H1 (cell line): ENCODE results near the gene LGALS3. TPM values are rescaled to one million over a fixed set of nuclear protein-coding genes. Genes with fewer than 3 reads are reported as not detected.

Experiments
- CTCF ChIA-PET: fragments of 300-600 bp; sonication (Branson Sonifier 250); formaldehyde crosslinking; loops from one replicate; lab custom pipeline; 2021; ENCODE audit not compliant: partially characterized antibody; lab: Charles Lee
- POLR2A ChIA-PET: fragments of 300-600 bp; sonication (Branson Sonifier 250); formaldehyde crosslinking; loops from one replicate; lab custom pipeline; 2021; ENCODE audit warnings: inconsistent platforms; ENCODE audit not compliant: partially characterized antibody; lab: Charles Lee
- DNase-seq, 2 experiments: peaks; one replicate each; pipeline versions ENCODE4 v3.0.0 to v3.0.0-alpha.2; 2010 to 2022; ENCODE audit warnings: low spot score in 2 of 2, low read depth in 1 of 2, mixed read lengths in 1 of 2
- FAIRE-seq: peaks from 2 replicates; lab custom pipeline; 2011; peaks lifted over from hg19 to GRCh38; lab: Jason Lieb, UNC
- H2AFZ ChIP-seq: 2 replicates; pipeline ENCODE4 v1.8.1; 2012; ENCODE audit warnings: low read length, inconsistent platforms
- H2AK5ac ChIP-seq: 2 replicates; pipeline ENCODE4 v1.6.1; 2013; ENCODE audit warnings: low read depth, low read length
- H2BK120ac ChIP-seq: replicated peaks from 2 replicates; pipeline ENCODE3; 2013; ENCODE audit warnings: low read depth, low read length, inconsistent platforms
- H2BK12ac ChIP-seq: 2 replicates; pipeline ENCODE4 v1.6.1; 2013; ENCODE audit warnings: low read depth, low read length
- H2BK15ac ChIP-seq: 2 replicates; pipeline ENCODE4 v1.6.1; 2013; ENCODE audit warnings: low read length
- H2BK20ac ChIP-seq: 2 replicates; pipeline ENCODE4 v1.6.1; 2013; ENCODE audit warnings: low read length
- H2BK5ac ChIP-seq: 2 replicates; pipeline ENCODE4 v1.6.1; 2013; ENCODE audit warnings: low read depth, low read length
- H3K14ac ChIP-seq: 2 replicates; pipeline ENCODE4 v1.6.1; 2013; ENCODE audit warnings: inconsistent platforms; ENCODE audit not compliant: insufficient read length
- H3K18ac ChIP-seq: 2 replicates; pipeline ENCODE4 v1.6.1; 2013; ENCODE audit warnings: low read length; ENCODE audit errors: extremely low read depth
- H3K23ac ChIP-seq: 2 replicates; pipeline ENCODE4 v1.6.1; 2013; ENCODE audit warnings: inconsistent platforms; ENCODE audit not compliant: insufficient read length
- H3K23me2 ChIP-seq: 2 replicates; pipeline ENCODE4 v1.6.1; 2013; ENCODE audit warnings: low read depth, low read length
- H3K27ac ChIP-seq: 2 replicates; pipeline ENCODE4 v1.6.1; 2011; ENCODE audit warnings: low read depth, low read length, inconsistent platforms
- H3K27me3 ChIP-seq, 4 experiments: replicated peaks in 1 of 4; 1 replicate in 1 of 4; 2 replicates in 3 of 4; pipeline versions ENCODE4 v1.6.1 to v1.8.1; 2011 to 2013; ENCODE audit warnings: low read length in 3 of 4, mild to moderate bottlenecking in 3 of 4, inconsistent platforms in 2 of 4, mixed read lengths in 2 of 4, moderate library complexity in 1 of 4; ENCODE audit not compliant: control insufficient read depth in 3 of 4, insufficient read depth in 3 of 4; ENCODE audit errors: extremely low read depth in 1 of 4
- H3K36me3 ChIP-seq, 4 experiments: 2 replicates each; pipeline versions ENCODE4 v1.6.1 to v1.8.1; 2011 to 2013; ENCODE audit warnings: mild to moderate bottlenecking in 4 of 4, low read length in 3 of 4, moderate library complexity in 2 of 4, control low read depth in 1 of 4, inconsistent platforms in 1 of 4; ENCODE audit not compliant: insufficient read depth in 4 of 4, control insufficient read depth in 2 of 4
- H3K4ac ChIP-seq: replicated peaks from 2 replicates; pipeline ENCODE3; 2013; ENCODE audit warnings: low read length, low read depth, mixed read lengths, inconsistent platforms; ENCODE audit not compliant: insufficient read length
- H3K4me1 ChIP-seq, 4 experiments: replicated peaks in 1 of 4; 1 replicate in 1 of 4; 2 replicates in 3 of 4; pipeline versions ENCODE4 v1.6.1 to v1.8.1; 2011 to 2013; ENCODE audit warnings: low read length in 3 of 4, inconsistent platforms in 2 of 4, mixed read lengths in 1 of 4; ENCODE audit not compliant: insufficient read depth in 4 of 4, control insufficient read depth in 3 of 4
- H3K4me2 ChIP-seq, 2 experiments: 2 replicates each; pipeline versions ENCODE4 v1.6.1 to v1.8.1; 2011 to 2013; ENCODE audit warnings: low read depth in 2 of 2, low read length in 2 of 2, control low read depth in 1 of 2, inconsistent platforms in 1 of 2, mild to moderate bottlenecking in 1 of 2; ENCODE audit not compliant: insufficient read depth in 1 of 2
- H3K4me3 ChIP-seq, 4 experiments: fragments of 200-600, 300-600 bp in 1 of 4; sonication (generic), shearing (Covaris generic), sonication (Bioruptor Twin) in 1 of 4; 2 replicates each; pipeline versions ENCODE4 v1.5.1 to v1.8.1; 2011 to 2016; ENCODE audit warnings: low read length in 4 of 4, low read depth in 3 of 4, control low read depth in 2 of 4, inconsistent platforms in 2 of 4, mild to moderate bottlenecking in 2 of 4, mixed read lengths in 1 of 4, moderate library complexity in 1 of 4; ENCODE audit not compliant: insufficient read depth in 2 of 4; ENCODE audit errors: extremely low read depth in 1 of 4
- H3K56ac ChIP-seq: replicated peaks from 2 replicates; pipeline ENCODE3; 2013; ENCODE audit warnings: low read depth, mild to moderate bottlenecking, mixed read lengths, low read length, inconsistent platforms; ENCODE audit not compliant: insufficient read length
- H3K79me1 ChIP-seq: 2 replicates; pipeline ENCODE4 v1.6.1; 2013; ENCODE audit warnings: low read depth, low read length, control low read depth
- H3K79me2 ChIP-seq, 2 experiments: 2 replicates each; pipeline versions ENCODE4 v1.6.1 to v1.8.1; 2012 to 2013; ENCODE audit warnings: low read length in 2 of 2, mild to moderate bottlenecking in 2 of 2, inconsistent platforms in 1 of 2; ENCODE audit not compliant: insufficient read depth in 2 of 2, control insufficient read depth in 1 of 2
- H3K9ac ChIP-seq, 4 experiments: replicated peaks in 1 of 4; 1 replicate in 1 of 4; 2 replicates in 3 of 4; pipeline versions ENCODE4 v1.6.1 to v1.8.1; 2011 to 2013; ENCODE audit warnings: low read depth in 3 of 4, low read length in 3 of 4, control low read depth in 2 of 4, mild to moderate bottlenecking in 2 of 4, moderate library complexity in 2 of 4, inconsistent platforms in 1 of 4; ENCODE audit errors: extremely low read depth in 1 of 4
- H3K9me3 ChIP-seq, 2 experiments: 2 replicates each; pipeline versions ENCODE4 v1.6.1 to v1.8.1; 2012 to 2013; ENCODE audit warnings: mild to moderate bottlenecking in 2 of 2, moderate library complexity in 2 of 2, control low read depth in 1 of 2, inconsistent platforms in 1 of 2, low read depth in 1 of 2, low read length in 1 of 2, mixed read lengths in 1 of 2; ENCODE audit not compliant: insufficient read depth in 2 of 2
- H4K20me1 ChIP-seq, 2 experiments: replicated peaks in 1 of 2; 2 replicates each; pipeline versions ENCODE3 to v1.8.1; 2011 to 2013; ENCODE audit warnings: inconsistent platforms in 2 of 2, low read length in 2 of 2, mild to moderate bottlenecking in 1 of 2; ENCODE audit not compliant: insufficient read depth in 2 of 2, control insufficient read depth in 1 of 2
- H4K5ac ChIP-seq: 2 replicates; pipeline ENCODE4 v1.6.1; 2013; ENCODE audit warnings: low read length, low read depth, mixed read lengths, inconsistent platforms; ENCODE audit not compliant: insufficient read length
- H4K8ac ChIP-seq: 2 replicates; pipeline ENCODE4 v1.8.0; 2013; ENCODE audit warnings: mild to moderate bottlenecking, moderate library complexity, low read length, inconsistent platforms; ENCODE audit not compliant: insufficient read depth; ENCODE audit errors: extremely low read depth
- H4K91ac ChIP-seq: replicated peaks from 2 replicates; pipeline ENCODE3; 2013; ENCODE audit warnings: low read length, mixed read lengths, inconsistent platforms; ENCODE audit not compliant: insufficient read length
- CHD2 ChIP-seq: IDR thresholded peaks from 2 replicates; pipeline ENCODE4 v1.6.1; 2012; ENCODE audit warnings: low read length, improper control_type of control experiment
- HDAC6 ChIP-seq: IDR thresholded peaks from one replicate; pipeline ENCODE4 v1.7.1; 2012; ENCODE audit warnings: low read depth, mild to moderate bottlenecking, inconsistent platforms, low read length, moderate library complexity
- KDM4A ChIP-seq: IDR thresholded peaks from one replicate; pipeline ENCODE4 v1.7.1; 2012; ENCODE audit warnings: low read depth, mild to moderate bottlenecking, moderate library complexity, low read length, inconsistent platforms; ENCODE audit not compliant: severe bottlenecking
- MAX ChIP-seq: IDR thresholded peaks from 2 replicates; pipeline ENCODE4 v1.6.1; 2012; ENCODE audit warnings: inconsistent platforms
- PHF8 ChIP-seq: fragments of 200-600 bp; sonication (generic); conservative IDR thresholded peaks from 2 replicates; pipeline ENCODE4 v1.7.1; 2012; ENCODE audit warnings: low read depth, mild to moderate bottlenecking, inconsistent platforms, low read length, moderate library complexity
- TAF1 ChIP-seq: IDR thresholded peaks from 2 replicates; pipeline ENCODE4 v1.6.1; 2011; ENCODE audit warnings: mild to moderate bottlenecking, low read depth, low read length
- TAF7 ChIP-seq: optimal IDR thresholded peaks from 2 replicates; pipeline ENCODE3; 2011; ENCODE audit warnings: low read depth, mild to moderate bottlenecking, inconsistent platforms, low read length, moderate library complexity, borderline replicate concordance
- WGBS, 2 experiments: shearing (Covaris generic) in 1 of 2; methylation state at CpG; one replicate each; pipeline versions ENCODE4 v1.1.6 to v1.1.7; 2013 to 2015; ENCODE audit warnings: low lambda C conversion rate in 2 of 2, mixed read lengths in 2 of 2, inconsistent platforms in 1 of 2, low coverage in 1 of 2, missing lambda C conversion rate in 1 of 2; ENCODE audit not compliant: insufficient replicate concordance in 2 of 2, insufficient coverage in 1 of 2, insufficient read length in 1 of 2; ENCODE audit errors: extremely low coverage in 1 of 2, missing lambda C conversion rate in 1 of 2; 5-methylcytosine and 5-hydroxymethylcytosine counted together
- polyA plus RNA-seq, 7 experiments: library from polyadenylated mRNA; depleted of rRNA in 3 of 7; stranded (reverse) in 5 of 7; unstranded in 2 of 7; fragments of >200 nt in 5 of 7; fragments of 200-250 nt in 2 of 7; gene quantifications; 1 replicate in 5 of 7; 2 replicates in 1 of 7; 4 replicates in 1 of 7; pipeline versions ENCODE4 v1.2.1 to v1.2.3, GENCODE V29; 2011 to 2013; ENCODE audit warnings: missing spikeins in 2 of 7, mixed read lengths in 2 of 7
- total RNA-seq: library from RNA; stranded (reverse); fragmentation: NEBNext Ultra II Directional; extraction: Animal tissue kit (Norgen Biotek cat#: 25700); gene quantifications from 2 replicates; pipeline ENCODE4 v1.2.1, GENCODE V29; 2021
- TF ChIP-seq, protein P1 (sequence below), 3 experiments: IDR thresholded peaks; 1 replicate in 2 of 3; 2 replicates in 1 of 3; pipeline versions ENCODE4 v1.5.1 to v1.6.1; 2011; ENCODE audit warnings: low read length in 3 of 3, mild to moderate bottlenecking in 3 of 3, inconsistent platforms in 2 of 3, low read depth in 1 of 3, moderate library complexity in 1 of 3; ENCODE audit not compliant: insufficient read depth in 1 of 3; ENCODE audit errors: control extremely low read depth in 1 of 3

The LGALS3 gene
- total and polyA plus RNA-seq, 2 of the 8 experiments (the other 6 are each of a cell fraction or from before 2014, with no cell fraction given) = 9.7 to 14.5 TPM

DNA sequence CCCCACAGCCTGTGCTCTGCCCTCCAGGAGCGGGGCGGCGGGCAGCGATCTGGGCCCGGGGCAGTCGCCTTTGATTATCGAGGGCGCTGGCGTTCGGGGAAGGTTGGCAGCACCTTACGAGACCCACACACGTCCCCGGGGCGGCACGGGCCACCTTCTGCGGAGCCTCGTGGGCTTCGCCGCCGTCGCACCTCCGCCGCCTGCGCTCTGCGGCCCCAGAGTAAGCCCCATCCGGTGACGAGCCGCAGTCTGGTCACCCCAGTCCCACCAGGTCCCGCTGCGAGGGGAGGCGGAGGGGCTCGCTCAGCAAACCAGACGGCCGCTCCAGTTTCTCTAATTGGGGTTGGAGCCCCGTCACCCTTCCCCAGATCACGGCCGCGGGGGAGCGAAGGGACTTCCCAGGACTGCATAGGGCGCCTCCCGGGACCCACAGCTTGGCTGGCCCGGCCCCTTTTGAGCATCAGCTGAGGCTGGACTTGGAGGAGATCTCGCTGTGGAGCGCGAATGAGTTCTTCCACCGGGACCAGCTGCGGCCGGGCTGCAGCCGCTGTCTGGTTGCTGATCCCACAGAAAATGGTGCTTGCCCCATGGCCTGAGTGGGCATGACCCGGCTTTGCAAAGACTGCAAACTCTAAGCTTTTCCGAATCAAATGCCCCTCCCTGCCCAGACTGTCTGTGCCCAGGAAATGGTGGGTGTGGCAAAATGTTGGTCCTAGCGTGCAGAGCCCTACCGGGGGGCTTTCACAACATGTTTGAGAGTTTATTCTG, 560 bp downstream of the LGALS3 start:
- Histone ChIP-seq H3K9me3 (no peaks in the 10 kb centered on the region), H3K23ac (no peak overlapping the region), H3K4me2 (peak overlapping the region; percentile 81 to 91), H4K8ac (peak overlapping the region; percentile 86; the same call in 1 of the 2 replicates), H2BK5ac (no peak overlapping the region), H3K14ac (no peak overlapping the region), H3K4me3 (peak overlapping the region; percentile 53 to 74 (median 62)), H2BK20ac (no peak overlapping the region), H3K9ac (peak overlapping the region in 1 of 4 experiments; percentile 61; a peak in 1 of 7 replicates), H3K4ac (no peak overlapping the region), H3K4me1 (peaks cover 0 to 3% (median 1%) of the 10 kb centered on the region in 4 experiments; a peak in 2 of 7 replicates), H4K5ac (no peak overlapping the region), H4K20me1 (no peaks in the 10 kb centered on the region), H3K79me1 (no peaks in the 10 kb centered on the region), H3K27me3 (peaks cover 0 to 30% (median 17%) of the 10 kb centered on the region in 4 experiments; a peak in 6 of 7 replicates), H3K79me2 (no peaks in the 10 kb centered on the region), H4K91ac (no peak overlapping the region), H2AK5ac (no peak overlapping the region), H3K18ac (peak overlapping the region; percentile 19), H2BK15ac (no peak overlapping the region), H3K23me2 (peaks cover 10% of the 10 kb centered on the region), H2BK12ac (0 out of 2 replicates have a peak overlapping the region, but pooled peaks have one; percentile 3), H2AFZ (0 out of 2 replicates have a peak overlapping the region, but pooled peaks have one; percentile 52), H3K27ac (no peak overlapping the region), H3K56ac (no peak overlapping the region), H2BK120ac (no peak overlapping the region), H3K36me3 (no peaks in the 10 kb centered on the region)
- POLR2A ChIA-PET = interaction anchor here (0.6 to 3.8 kb wide), 9 partner anchors 12 to 116 kb away, joined by 3 to 11 read pairs (median 4); partner anchors contain the start of gene MAPK1IP1L
- WGBS, 2 experiments = 3% methylated on average over 50 of the region's 53 CpGs; no CpG with 5 or more reads in 1 of the 2 experiments
- FAIRE-seq (no peak), DNase-seq (peak in 1 of 2 experiments; percentile 78)
- CTCF ChIA-PET = interaction anchor here (1.3 to 3.1 kb wide), 3 partner anchors 27 to 40 kb away, joined by 4 to 11 read pairs (median 6); no protein-coding TSS in a partner anchor
- TF ChIP-seq, protein P1, sequence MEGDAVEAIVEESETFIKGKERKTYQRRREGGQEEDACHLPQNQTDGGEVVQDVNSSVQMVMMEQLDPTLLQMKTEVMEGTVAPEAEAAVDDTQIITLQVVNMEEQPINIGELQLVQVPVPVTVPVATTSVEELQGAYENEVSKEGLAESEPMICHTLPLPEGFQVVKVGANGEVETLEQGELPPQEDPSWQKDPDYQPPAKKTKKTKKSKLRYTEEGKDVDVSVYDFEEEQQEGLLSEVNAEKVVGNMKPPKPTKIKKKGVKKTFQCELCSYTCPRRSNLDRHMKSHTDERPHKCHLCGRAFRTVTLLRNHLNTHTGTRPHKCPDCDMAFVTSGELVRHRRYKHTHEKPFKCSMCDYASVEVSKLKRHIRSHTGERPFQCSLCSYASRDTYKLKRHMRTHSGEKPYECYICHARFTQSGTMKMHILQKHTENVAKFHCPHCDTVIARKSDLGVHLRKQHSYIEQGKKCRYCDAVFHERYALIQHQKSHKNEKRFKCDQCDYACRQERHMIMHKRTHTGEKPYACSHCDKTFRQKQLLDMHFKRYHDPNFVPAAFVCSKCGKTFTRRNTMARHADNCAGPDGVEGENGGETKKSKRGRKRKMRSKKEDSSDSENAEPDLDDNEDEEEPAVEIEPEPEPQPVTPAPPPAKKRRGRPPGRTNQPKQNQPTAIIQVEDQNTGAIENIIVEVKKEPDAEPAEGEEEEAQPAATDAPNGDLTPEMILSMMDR (IDR thresholded peaks at IDR 0.05; ENCODE audit: control extremely low read depth in 1 of 3, insufficient read depth in 1 of 3, low read depth in 1 of 3, low read length in 3 of 3) = no peak
- TF ChIP-seq MAX = peak; percentile 74
- no peak for TF ChIP-seq HDAC6
- TF ChIP-seq TAF1 = 0 out of 2 replicates have a peak, but pooled peaks have one; percentile 16
- TF ChIP-seq PHF8 = peak; percentile 35; the same call in 1 of the 2 replicates
- TF ChIP-seq TAF7 = no peak
- TF ChIP-seq CHD2 = no peak
- peak; percentile 92 for TF ChIP-seq KDM4A
